Activated T-helper 1 cell treated with Interleukin-2 at 50 U/mL for 16 hours (primary cell): Measurements from ENCODE around the gene OR5D13.

Experiments
- DNase-seq: peaks from one replicate; pipeline ENCODE4 v3.0.0-alpha.2; 2020; ENCODE audit warnings: low read depth

The OR5D13 gene

GRCh38 chr11:55773138-55773537, at the start of gene OR5D13:
Gene OR5D13 (plus strand): TSS chr11:55773438. CDS start chr11:55773438, 0 bp downstream.
- DNase-seq: no peak

GRCh38 chr11:55726715-55727324, 46.4 kb upstream of the OR5D13 start:
- no peak for DNase-seq

DNA sequence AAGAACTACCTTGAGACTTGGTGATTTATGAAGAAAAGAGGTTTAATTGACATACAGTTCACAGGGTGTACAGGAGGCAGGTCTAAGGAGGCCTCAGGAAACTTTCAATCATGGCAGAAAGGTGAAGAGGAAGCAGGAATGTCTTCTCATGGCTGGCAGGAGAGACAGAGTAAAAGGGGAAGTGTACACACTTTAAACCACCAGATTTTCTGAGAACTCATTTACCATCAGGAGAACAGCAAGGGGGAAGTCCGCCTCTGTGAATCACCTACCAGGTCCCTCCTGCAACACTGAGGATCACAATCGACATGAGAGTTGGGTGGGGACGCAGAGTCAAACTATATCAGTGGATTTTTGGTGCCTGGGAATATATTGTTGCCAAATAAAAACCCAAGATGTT, 40.3 kb upstream of the OR5D13 start:
- DNase-seq: no peak

DNA sequence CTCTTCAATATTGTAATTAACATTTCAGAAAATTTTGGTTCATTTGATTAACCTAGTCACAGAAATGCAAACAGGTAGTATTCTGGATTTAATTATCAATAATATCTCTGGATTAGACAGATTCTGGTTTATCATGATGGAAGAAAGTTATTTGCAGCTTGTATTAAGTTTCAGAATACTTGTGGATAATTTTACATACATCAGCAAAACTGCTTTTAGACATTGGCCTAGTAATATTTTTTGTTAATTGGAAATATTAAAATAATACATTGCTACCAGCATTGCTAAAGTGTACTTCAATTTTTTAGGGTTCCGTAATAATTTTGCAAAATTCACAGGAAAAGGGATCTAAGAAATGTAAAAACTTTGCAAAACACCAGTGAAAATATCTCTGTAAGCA, 18.4 kb downstream of the OR5D13 start:
- DNase-seq: no peak

DNA sequence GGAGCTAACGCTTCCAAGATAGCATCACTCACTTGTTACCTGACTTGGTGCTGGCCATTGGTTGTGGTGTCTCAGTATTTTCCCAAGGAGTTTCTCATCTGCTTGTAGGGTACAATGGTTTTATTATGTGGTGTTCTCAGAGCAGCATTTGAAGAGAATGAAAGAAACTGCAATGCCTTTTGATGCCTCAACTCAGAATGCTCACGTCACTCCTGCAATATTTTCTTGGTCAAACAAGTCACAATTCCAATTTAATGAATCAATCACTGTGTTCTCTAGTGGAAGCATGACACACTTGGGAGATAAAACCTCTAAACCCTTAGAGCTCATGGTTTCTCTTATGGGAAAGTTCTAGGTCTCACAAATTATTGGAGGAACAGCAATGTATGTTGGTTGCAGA, 20.1 kb downstream of the OR5D13 start:
- no peak for DNase-seq

DNA sequence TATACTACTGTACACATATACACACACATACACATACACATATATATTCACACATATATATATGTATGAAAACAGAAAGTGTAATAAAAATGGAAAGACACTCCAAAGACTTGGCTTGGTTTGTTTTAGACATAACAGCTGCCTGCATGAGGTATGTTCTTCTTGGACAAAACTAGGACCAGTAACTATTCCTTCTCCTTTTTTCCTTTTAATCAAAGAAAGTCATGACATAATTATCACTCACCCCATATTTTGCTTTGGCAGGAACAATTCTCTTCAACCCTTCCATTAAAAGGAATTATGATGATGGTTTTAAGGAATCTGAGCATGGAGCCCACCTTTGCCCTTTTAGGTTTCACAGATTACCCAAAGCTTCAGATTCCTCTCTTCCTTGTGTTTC, 22.0 kb downstream of the OR5D13 start, which contains the start of gene OR5D14:
Gene OR5D14 (plus strand): TSS at position 301 of the 400 bp plus-strand sequence. CDS start 0 bp downstream, at position 301.
- no peak for DNase-seq

- no peak for DNase-seq
Observed at GRCh38 chr11:55806248-55806647, 33.0 kb downstream of the OR5D13 start.

- DNase-seq: no peak
Observed at GRCh38 chr11:55811067-55811466, 37.8 kb downstream of the OR5D13 start, which contains the start of gene OR5L1. Gene OR5L1 (plus strand): TSS chr11:55811367. CDS start chr11:55811467, 100 bp downstream.

- no peak for DNase-seq
Observed at GRCh38 chr11:55819330-55819729, 46.1 kb downstream of the OR5D13 start, which contains the start of gene OR5D18. Gene OR5D18 (plus strand): TSS chr11:55819630. CDS start chr11:55819630, 0 bp downstream.
